Endometrium (tissue), 2 donors: ENCODE results near the gene CCL16.
"Not testable (repeated sequence)": the region's sequence is repeated elsewhere in the genome, so short reads cannot be mapped to it uniquely, and the experiment has no call there.

Experiments used
- FAIRE-seq: peaks from 2 replicates; lab custom pipeline; 2012; peaks lifted over from hg19 to GRCh38; lab: Jason Lieb, UNC
- donor health status: control.
- donor health status: control.

CCL16 gene

GRCh38 chr17:35984140-35984539 lies 2.8 kb upstream of the CCL16 start:
- FAIRE-seq = no peak

GRCh38 chr17:35982409-35983191 lies 1.3 kb upstream of the CCL16 start:
- no peak for FAIRE-seq

- no peak for FAIRE-seq
These were observed 622 bp upstream of the CCL16 start for GRCh38 chr17:35981908-35982330.

- no peak for FAIRE-seq
These were observed 3.0 kb downstream of the CCL16 start for GRCh38 chr17:35978346-35978745.

GRCh38 chr17:35977509-35977908 lies 3.8 kb downstream of the CCL16 start:
- no peak for FAIRE-seq

- no peak for FAIRE-seq
These were observed 7.7 kb downstream of the CCL16 start for GRCh38 chr17:35973333-35974260.

GRCh38 chr17:35972945-35973332 lies 8.4 kb downstream of the CCL16 start:
- no peak for FAIRE-seq

- no peak for FAIRE-seq
These were observed 8.8 kb downstream of the CCL16 start for GRCh38 chr17:35972535-35972934.

GRCh38 chr17:35972066-35972465 lies 9.2 kb downstream of the CCL16 start:
- no peak for FAIRE-seq

- no peak for FAIRE-seq
These were observed 11.5 kb downstream of the CCL16 start for GRCh38 chr17:35969558-35970380.

- FAIRE-seq = no peak
These were observed 12.7 kb downstream of the CCL16 start for GRCh38 chr17:35968520-35969054.

- no peak for FAIRE-seq
These were observed 16.0 kb downstream of the CCL16 start for GRCh38 chr17:35965272-35965671.

GRCh38 chr17:35963663-35964062 lies 17.6 kb downstream of the CCL16 start:
- FAIRE-seq = no peak

GRCh38 chr17:35953720-35954119 lies 27.6 kb downstream of the CCL16 start:
- FAIRE-seq = no peak

- no peak for FAIRE-seq
These were observed 31.9 kb downstream of the CCL16 start for GRCh38 chr17:35949401-35949800.

GRCh38 chr17:35948092-35948491 lies 33.2 kb downstream of the CCL16 start:
- FAIRE-seq = no peak

GRCh38 chr17:35947156-35947585 lies 34.1 kb downstream of the CCL16 start:
- FAIRE-seq = no peak

- FAIRE-seq = no peak
These were observed 37.1 kb downstream of the CCL16 start for GRCh38 chr17:35944151-35944550.

- no peak for FAIRE-seq
These were observed 37.8 kb downstream of the CCL16 start, which contains the start of gene LYZL6 for GRCh38 chr17:35943537-35943936. Gene LYZL6 (minus strand): TSS chr17:35943713. CDS start chr17:35939356, 4,357 bp downstream.

- no peak for FAIRE-seq
These were observed 38.6 kb downstream of the CCL16 start for GRCh38 chr17:35942588-35943186.

GRCh38 chr17:35938492-35938891 lies 42.8 kb downstream of the CCL16 start:
- FAIRE-seq = not testable (repeated sequence)
